GM19035 (cell line): ENCODE data around the gene HSF2BP.
"Not testable (repeated sequence)": the region's sequence is repeated elsewhere in the genome, so short reads cannot be mapped to it uniquely, and the experiment has no call there.

Source experiments
- ATAC-seq: cut with Tn5 transposase; IDR thresholded peaks from one replicate; pipeline ENCODE4 v1.9.1; 2021; ENCODE audit not compliant: unreplicated experiment

HSF2BP gene

DNA sequence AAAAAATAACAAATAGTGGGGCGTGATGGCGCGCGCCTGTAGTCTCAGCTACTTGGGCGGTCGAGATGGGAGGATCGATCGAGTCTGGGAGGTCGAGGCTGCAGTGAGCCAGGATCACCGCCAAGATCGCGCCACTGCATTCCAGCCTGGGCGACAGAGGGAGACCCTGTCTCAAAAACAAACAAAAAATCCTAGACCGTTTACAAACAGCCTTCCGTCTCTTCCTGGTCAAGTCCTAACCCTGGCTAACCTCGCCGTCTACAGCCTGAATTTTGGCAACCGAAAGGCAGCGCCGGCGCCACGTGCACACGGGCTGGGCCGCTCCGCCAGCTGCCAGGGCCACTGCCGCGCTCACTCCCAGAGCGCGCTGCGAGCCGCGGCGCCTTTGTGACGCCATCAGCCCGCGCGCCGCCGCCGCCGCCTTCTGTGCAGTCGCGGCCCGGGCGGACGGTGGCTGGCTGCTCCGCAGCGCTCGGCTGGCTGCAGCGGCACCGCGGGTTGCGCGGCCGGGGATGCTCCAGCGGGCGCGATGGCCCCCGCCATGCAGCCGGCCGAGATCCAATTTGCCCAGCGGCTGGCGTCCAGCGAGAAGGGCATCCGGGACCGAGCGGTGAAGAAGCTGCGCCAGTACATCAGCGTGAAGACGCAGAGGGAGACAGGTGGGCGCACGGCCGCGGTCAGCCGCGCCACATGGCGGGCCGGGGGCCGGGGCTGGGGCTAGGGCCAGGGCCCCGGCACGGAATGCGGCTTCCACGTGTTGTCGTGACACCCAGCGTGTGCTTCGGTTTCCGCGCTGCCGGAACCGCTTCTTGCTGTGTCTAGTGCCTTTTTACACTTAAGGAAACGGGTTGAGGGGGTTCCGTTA, at the start of gene HSF2BP, which contains the start of gene RRP1B:
HSF2BP (minus strand) TSS at position 353 of the 865 bp plus-strand sequence. CDS start 1,392 bp downstream, outside the sequence.
RRP1B (plus strand) TSS at position 425 of the 865 bp plus-strand sequence; CDS start at position 530, 105 bp downstream.
- peak; percentile 81 for ATAC-seq

DNA sequence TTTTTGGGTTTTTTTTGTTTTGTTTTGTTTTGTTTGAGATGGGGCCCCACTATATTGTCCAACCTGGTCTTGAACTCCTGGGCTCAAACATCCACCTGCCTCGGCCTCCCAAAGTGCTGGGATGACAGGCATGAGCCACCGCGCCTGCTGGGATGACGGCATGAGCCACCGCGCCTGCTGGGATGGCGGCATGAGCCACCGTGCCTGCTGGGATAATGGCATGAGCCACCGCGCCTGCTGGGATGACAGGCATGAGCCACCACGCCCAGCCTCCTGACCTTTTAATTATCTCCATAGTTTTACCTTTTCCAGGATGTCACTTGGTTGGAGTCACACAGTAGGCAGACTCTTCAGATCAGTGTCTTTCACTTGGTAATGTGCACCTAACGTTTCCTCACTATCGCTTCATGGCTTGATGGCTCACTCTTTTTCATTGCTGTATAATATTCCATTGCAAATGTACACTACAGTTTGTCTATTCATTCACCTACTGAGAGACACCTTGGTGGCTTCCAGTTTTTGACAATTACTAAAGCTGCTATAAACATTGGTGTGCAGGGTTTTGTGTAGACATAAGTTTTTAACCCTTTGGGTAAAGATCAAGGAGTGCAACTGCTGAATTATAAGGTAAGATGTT, 49.6 kb upstream of the HSF2BP start:
- no peak for ATAC-seq

DNA sequence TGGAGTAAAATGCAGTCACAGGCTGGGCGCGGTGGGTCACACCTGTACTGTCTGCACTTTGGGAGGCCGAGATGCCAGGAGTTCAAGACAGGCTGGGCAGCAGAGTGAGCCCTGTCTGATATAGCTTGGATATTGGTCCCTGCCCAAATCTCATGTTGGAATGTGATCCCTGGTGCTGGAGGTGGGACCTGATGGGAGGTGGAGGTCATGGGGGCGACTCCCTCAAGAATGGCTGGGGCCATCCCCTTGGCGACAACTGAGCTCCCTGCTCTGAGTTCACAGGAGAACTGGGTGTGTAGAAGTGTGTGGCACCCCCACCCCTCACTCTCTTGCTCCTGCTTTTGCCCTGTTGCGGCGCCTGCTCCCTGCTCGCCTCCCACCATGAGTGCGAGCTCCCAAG, 48.2 kb upstream of the HSF2BP start:
- no peak for ATAC-seq

DNA sequence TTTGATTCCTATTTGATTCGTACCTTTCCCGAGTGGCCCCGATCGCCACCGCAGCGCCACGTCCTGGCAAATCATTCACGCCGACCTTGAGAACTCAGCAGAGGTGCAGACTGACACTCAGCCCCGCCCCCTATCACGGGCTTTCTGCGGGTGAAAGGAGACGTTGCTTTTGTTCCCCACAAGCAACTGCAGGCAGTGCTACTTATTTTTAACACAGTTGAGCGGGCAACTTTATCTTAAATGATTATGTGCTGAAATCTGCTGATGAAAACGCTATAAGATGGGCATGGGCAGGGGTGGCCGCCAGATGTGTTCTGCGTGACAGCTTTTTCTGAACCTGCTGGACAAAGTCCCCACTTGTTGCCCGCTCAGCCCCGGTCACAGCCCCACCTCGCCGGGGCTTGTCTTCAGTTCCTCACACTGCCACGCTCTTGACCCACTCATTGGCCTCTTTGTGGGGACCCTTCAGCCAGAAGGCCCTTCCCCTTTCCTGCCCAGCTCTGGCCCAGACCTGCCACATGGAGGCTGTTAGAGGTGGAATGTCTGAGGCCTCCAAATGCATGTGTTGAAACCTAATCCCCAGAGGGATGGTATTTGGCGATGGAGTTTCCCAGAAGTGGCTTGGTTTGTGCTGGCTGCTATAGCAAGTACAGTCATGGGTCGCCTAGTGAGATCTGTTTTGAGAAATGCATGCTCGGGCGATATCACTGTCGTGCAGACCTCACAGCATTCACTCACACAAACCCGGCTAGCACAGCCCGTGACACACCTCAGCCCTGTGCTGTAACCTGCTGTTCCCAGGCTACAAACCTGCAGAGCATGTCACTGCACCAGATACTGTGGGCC, 44.0 kb upstream of the HSF2BP start:
- ATAC-seq, result no peak

DNA sequence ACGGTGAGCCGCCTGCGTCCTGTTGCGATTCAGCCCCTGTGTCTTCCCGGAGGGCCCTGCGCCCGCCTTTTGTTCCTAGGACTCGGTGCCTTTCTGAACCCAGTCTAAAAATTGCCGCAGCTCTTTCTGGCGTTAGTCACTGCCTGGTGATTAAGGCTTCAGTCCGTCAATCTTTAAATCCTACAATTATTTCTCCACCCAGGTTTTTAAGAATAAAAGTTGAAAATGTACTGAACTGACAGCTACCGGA, 43.4 kb upstream of the HSF2BP start:
- no peak for ATAC-seq

DNA sequence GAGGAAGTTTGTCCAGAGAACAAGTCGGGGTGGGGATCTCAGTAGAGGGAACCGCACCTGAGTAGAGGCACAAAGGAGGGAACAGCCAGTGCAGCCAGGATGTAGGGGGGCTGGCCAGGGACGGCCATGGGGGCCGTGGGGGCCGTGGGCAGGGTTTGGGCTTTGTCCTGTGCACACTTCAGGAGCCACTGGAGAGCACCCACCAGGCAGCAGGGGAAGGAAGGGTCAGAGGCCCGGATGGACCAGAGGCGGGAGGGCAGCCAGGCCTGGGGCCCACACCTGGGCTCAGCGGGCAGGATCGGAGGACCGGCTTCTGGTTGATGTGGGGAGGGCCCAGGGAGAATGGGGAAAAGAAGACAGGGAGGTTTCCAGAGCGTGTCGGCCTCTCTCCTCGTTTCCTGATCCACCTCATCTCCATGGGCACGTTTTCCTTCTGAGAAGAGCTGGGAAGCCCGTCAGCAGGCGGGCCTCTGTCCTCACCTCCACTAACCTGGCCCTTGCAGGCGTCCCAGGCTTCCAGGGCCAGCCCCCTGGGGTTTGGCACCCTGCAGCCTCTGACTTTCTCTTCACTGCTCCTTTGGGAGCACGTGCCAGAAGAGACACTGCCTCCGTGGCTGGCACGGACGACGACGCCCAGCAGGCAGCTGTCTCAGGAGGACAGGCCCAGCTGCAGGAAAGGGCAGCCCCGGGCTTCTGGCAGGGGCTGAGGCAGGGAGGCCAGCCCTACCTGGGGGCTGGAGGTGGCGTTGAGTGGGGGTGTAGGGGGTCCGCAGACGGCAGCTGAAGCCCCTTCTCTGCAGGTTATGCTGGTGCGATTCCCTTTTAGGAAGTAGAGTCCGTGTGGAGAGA, 42.9 kb upstream of the HSF2BP start:
- no peak for ATAC-seq

DNA sequence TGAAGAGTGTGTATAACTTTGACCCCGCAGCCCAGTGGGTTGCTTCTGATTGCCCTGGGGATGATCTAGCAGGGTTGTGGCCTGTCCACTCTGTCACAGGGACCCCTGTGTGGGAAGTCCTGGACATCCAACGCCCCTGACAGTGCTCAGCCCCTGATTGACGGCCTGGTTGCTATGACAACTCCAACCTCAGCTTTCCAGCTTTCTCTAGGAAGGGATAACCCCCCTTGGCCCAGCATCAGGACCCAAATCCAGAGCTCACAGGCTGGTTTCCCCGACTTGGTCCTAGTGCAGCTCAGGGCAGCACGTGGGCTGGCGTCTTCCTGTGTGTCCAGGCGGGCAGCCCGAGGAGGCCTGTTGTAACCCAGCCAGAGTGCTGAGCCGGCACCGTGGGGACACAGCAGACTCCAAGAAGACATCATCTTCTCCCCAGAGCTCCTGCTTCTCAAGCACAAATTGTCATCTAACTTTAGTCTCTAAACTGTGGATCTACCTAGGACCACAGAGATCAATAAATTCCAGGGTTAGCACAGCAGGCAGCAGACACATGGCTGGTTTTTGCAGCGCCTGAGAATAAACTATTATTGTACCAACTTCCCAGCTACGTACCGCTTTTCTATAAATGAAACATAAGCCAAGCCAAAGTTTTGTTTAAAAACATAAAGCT, 40.8 kb upstream of the HSF2BP start:
- no peak for ATAC-seq

DNA sequence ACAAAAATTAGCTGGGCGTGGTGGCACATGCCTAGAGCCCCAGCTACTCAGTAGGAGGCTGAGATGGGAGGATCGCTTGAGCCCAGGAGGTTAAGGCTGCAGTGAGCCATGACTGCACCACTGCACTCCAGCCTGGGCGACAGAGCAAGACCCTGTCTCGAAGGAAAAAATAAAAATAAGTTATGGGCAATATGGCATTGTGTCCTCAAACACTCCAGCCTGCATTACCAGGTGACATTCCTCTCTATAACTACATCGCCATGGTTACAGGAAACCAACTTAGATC, 40.1 kb upstream of the HSF2BP start:
- not testable (repeated sequence) for ATAC-seq

DNA sequence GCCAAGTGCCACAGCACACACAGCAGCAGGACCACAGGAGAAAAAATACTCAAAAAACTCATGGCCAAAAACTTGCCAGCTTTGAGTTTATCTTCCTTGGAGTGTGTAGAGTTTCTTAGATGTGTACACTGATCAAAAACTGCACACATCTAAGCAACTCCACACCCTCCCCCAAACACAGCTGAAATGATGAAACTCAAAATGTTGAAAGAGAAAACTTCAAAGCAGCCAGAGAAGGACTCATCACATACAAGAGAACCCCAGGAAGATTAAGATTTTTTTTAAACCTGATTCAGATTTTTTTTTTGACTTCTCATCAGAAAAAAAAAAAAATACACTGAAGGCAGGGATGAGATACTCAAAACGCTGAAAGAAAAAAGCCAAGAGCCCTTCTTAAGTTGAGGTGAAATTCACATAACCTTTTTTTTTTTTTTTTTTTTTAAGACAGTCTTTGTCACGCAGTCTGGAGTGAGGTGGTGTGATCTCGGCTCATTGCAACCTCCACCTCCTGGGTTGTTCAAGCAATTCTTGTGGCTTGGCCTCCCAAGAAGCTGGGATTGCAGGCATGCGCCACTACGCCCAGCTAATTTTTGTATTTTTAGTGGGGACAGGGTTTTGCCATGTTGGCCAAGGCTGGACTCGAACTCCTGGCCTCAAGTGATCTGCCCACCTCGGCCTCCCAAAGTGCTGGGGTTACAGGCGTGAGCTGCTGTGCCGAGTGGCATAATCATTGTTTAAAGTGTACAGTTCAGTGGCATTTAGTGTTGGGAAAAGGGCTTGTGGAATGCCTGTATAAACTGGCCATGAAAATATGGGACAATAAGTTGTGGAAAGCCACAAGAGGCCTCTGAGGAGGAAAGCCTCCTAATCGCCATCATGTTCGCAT, 38.7 kb upstream of the HSF2BP start:
- no peak for ATAC-seq

DNA sequence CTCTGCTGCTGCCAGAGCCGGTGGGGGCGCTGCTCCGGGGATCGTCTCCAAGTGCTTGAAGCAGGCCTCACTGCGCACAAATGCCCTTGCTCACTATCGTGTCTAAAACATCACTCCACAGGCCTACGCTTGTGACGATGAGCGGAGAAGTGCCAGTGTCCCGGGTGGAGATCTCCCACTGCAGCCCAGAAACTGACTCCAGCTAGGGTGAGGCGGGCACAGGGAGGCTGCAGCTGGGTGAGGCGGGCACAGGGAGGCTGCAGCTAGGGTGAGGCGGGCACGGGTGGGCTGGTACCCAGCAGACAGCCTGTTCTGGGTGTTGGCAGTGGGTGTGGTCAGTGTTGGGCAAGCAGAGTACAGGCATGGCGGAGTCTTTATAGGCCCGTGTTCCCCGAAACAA, 36.9 kb upstream of the HSF2BP start:
- no peak for ATAC-seq

DNA sequence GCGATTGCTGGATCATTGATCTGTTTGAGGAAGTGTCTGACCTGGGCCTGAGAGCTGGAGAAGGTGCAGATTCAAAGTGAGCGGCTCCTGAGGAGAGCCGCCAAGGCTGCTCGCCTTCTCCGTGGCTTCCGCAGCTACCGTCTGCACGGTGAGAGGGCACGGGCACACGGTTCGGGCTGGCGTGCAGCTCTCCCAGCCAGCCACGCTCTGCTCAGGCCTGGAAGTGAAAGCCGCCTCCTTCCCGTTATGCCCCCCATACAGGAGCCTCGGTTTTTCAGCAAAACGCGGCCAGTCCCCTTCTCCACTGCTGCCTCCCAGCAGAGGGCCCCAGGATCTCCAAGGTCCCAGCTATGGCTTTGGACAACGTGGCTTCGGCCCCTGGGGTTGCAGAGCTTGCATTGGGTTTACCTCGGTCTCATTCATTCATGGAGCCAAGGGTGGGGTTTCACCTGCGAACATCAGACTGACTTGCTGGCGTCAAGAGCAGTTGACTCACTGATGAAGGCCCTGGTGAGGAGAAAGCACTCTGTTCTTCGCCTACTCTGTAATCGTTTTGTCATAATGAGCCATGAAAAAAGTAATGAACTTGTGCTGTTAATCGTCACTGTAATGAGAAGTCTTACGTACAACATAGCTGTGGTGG, 35.3 kb upstream of the HSF2BP start:
- no peak for ATAC-seq

DNA sequence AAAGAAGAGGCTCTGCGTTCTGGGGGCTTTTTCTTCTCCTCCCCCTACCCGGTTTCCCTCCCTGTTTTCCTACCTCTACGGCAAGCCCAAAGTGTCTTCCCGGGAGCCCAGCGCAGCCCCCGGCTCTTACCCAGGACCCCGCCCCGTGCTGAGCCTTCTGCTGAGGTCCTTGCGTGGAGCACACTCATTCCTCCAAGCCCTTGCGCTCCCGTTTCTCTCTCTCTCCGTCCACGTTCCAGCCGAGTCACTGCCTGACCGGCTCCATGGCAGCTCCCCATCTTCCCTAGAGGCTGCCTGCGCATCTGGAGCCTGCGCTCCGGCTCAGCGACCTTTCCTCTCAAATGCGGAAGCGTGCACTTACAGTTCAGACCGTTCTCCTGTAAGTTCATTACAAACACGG, 34.7 kb upstream of the HSF2BP start:
- ATAC-seq, result no peak

DNA sequence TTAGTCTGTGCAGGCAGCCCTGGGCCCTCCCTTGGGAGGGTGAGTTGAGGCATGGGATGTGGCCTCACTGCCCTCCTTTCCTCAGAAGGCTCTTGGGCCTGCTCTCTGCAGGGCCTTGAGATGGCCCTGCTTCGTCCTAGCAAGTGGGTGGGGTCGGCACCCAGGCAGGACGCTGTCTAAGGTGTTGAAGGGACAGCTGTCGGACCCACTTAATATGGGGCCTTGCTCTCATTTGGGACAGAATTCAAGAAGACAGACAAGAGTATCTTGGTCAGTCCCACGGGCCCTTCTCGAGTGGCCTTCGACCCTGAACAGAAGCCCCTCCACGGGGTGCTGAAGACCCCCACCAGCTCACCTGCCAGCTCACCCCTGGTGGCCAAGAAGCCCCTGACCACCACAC, 33.7 kb upstream of the HSF2BP start:
- ATAC-seq, result no peak

DNA sequence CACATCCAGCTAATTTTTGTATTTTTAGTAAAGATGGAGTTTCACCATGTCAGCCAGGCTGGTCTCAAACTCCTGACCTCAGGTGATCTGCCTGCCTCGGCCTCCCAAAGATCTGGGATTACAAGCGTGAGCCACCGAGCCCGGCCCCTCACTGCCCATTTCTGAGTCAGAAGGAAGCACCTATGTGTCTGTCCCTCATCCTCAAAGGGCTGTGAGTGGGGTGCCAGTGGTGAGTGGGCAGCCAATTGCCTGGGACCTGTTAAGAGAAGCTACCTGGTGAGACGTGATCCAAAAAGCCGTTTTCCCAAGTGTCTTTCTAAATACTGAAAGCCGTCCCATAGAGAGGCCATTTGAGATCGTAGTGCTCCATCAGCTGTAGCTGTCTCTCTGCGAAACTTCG, 32.5 kb upstream of the HSF2BP start:
- no peak for ATAC-seq

DNA sequence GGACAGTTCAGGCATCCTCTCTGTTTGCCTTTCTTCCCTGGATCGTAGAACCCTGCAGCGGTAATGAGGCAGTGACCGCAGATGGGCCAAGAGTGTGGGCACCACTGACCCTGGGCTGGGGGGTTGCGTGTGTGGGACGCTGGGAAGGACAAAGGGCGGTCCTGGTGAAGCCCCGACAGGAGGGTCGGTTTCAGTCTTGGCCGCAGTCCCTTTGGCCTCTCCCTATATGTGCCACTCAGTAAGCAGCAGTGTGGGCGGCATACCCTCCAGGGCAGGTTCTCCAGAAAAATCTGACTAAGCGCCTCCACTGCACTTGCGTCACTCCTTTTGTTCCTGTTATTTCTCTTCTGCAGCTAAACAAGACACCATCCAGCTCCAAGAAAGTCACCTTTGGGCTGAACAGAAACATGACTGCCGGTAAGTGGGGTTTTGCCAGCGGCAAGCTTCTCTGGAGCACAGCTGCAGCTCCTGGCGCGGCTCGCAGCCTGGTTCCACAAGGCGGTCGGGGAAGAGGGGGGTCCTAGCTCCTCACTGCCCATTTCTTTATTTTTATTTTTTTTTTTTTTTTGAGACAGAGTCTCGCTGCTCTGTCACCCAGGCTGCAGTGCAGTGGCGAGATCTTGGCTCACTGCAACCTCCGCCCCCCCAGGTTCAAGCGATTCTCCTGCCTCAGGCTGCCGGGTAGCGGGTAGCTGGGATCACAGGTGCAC, 32.0 kb upstream of the HSF2BP start:
- ATAC-seq, result no peak

DNA sequence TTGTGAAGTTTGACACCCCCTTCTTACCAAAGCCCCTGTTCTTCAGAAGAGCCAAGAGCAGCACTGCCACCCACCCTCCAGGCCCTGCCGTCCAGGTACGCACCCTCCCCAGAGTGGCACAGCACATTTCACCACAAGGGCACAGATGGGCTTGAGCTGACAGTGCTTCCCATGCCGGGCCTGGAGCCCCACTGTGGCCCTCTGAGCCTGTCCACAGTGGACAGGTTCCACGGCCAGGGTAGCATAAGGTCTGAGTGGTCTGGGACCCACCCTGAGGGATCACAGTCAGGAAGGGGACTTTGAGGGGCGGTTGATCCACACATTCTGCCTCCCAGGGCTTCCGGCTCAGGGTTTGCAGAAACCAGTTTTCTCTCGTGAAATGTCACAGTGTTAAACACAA, 31.1 kb upstream of the HSF2BP start:
- no peak for ATAC-seq

DNA sequence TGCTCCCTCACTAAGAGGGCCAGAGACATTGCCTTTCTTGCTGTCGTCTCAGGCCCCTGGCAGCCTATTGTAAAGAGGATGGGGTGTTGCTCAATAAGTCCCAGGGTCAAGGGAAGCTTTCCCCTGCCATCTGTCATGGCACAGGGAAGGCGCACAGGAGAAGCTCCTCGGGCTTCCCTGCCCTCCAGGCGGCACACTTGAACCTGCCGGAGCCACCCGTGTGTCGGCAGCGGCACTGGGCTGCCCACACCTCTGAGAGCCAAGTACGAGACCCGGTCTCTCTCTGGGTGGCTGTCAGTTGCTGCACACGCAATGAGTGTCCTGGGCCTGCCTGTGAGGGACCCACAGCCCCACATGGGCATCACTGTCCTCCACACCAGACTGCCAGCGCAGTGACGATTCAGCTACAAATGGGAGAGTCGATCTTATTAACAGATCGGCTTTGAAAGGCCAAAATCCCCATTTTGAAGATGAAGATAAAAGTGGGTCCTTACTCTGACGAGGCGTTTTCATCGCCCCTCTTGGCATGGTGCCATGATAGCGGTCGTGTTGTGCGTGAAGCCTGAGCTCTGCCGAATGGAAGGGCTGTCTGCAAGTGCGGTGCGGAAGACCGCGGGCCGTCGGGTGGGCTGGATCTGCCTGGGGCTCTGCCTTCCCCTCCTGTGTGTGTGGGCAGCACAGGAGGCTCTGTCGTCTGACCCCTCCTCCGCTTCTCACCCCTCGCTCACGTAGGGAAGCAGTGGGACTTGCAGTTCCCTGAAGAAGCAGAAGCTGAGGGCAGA, 30.5 kb upstream of the HSF2BP start:
- no peak for ATAC-seq

DNA sequence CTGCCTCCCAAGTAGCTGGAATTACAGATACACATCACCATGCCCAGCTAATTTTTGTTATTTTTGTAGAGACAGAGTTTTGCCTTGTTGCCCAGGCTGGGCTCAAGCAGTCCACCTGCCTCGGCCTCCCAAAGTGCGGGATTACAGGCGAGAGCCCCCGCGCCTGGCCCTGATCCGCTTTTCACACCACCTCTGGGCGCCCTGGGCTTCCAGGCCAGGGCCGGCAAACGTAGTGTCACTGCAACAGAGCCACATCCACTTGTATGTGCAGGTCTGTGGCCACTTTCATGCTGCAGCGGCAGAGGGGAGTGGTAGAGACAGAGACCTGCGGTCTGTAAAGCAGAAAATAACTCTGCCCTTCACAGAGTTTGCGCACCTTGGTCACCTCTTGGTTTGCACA, 29.6 kb upstream of the HSF2BP start:
- no peak for ATAC-seq
